GM12878 (cell line): ENCODE results near the gene TMSB10. TPM values are rescaled to one million over a fixed set of nuclear protein-coding genes. Genes with fewer than 3 reads are reported as not detected.

ENCODE experiments used
- polyA plus RNA-seq, 11 experiments: library from polyadenylated mRNA; depleted of rRNA in 4 of 11; unstranded in 6 of 11; stranded (reverse) in 5 of 11; fragments of >200 nt; fragmentation: Nextera tagmentation in 4 of 11; fragmentation: Illumina TruSeq in 1 of 11; extraction: Ambion mirVana in 4 of 11; extraction: Trizol in 1 of 11; gene quantifications; 1 replicate in 1 of 11; 2 replicates in 10 of 11; pipeline versions ENCODE4 v1.2.1 to v1.2.3, GENCODE V29; 2011 to 2016; ENCODE audit warnings: inconsistent platforms in 2 of 11, missing spikeins in 2 of 11, low read depth in 1 of 11
- total RNA-seq, 4 experiments: library from RNA; depleted of rRNA in 3 of 4; stranded (reverse); fragments of >200 nt in 3 of 4; fragmentation: Illumina TruSeq in 1 of 4; extraction: Trizol in 1 of 4; gene quantifications; 2 replicates each; pipeline versions ENCODE4 v1.2.1 to v1.2.3, GENCODE V29; 2013 to 2021

The TMSB10 gene
- total and polyA plus RNA-seq, 10 of the 15 experiments (the other 5 are each of a cell fraction or from before 2014, with no cell fraction given): 1,406 to 4,860 (median 3,381) TPM

Other genes with a start within 250 kb of the TMSB10 start
- gene TRABD2A, start 24.6 kb upstream of the TMSB10 start, total RNA-seq (2014; rRNA removed): 7.6 and 9.8 TPM in 2 replicates
- gene TRABD2A, start 24.6 kb upstream of the TMSB10 start, total RNA-seq (2014; rRNA removed; fragmentation: Illumina TruSeq; extraction: Trizol): 4.7 and 5.1 TPM in 2 replicates
- 5.0 and 5.7 TPM in 2 replicates for gene TRABD2A, start 24.6 kb upstream of the TMSB10 start, total RNA-seq (2021)
- gene TRABD2A, start 24.6 kb upstream of the TMSB10 start, polyA plus RNA-seq (2011; rRNA removed): 1.9 and 2.0 TPM in 2 replicates
- 5.2 and 5.3 TPM in 2 replicates for gene TRABD2A, start 24.6 kb upstream of the TMSB10 start, polyA plus RNA-seq (2014; fragmentation: Illumina TruSeq; extraction: Trizol)
- gene TRABD2A, start 24.6 kb upstream of the TMSB10 start, polyA plus RNA-seq (2014; fragmentation: Nextera tagmentation; extraction: Ambion mirVana): 1 to 10 TPM; 1.4 to 2.3 TPM
- 6.1 and 6.6 TPM in 2 replicates for gene TRABD2A, start 24.6 kb upstream of the TMSB10 start, polyA plus RNA-seq (2014; rRNA removed)
- gene TRABD2A, start 24.6 kb upstream of the TMSB10 start, polyA plus RNA-seq (2016; fragmentation: Nextera tagmentation; extraction: Ambion mirVana): 1 to 10 TPM; 3.0 to 3.1 TPM
- 38.8 and 45.1 TPM in 2 replicates for gene KCMF1, start 65.5 kb downstream of the TMSB10 start, total RNA-seq (2014; rRNA removed)
- gene KCMF1, start 65.5 kb downstream of the TMSB10 start, total RNA-seq (2014; rRNA removed; fragmentation: Illumina TruSeq; extraction: Trizol): 48.2 and 51.8 TPM in 2 replicates
- 77.1 and 82.5 TPM in 2 replicates for gene KCMF1, start 65.5 kb downstream of the TMSB10 start, total RNA-seq (2021)
- gene KCMF1, start 65.5 kb downstream of the TMSB10 start, polyA plus RNA-seq (2011; rRNA removed): 124 and 137 TPM in 2 replicates
- 48.2 and 72.3 TPM in 2 replicates for gene KCMF1, start 65.5 kb downstream of the TMSB10 start, polyA plus RNA-seq (2014; fragmentation: Illumina TruSeq; extraction: Trizol)
- 1 to 10 TPM; 8.4 to 9.8 TPM for gene KCMF1, start 65.5 kb downstream of the TMSB10 start, polyA plus RNA-seq (2014; fragmentation: Nextera tagmentation; extraction: Ambion mirVana)
- 43.1 and 47.1 TPM in 2 replicates for gene KCMF1, start 65.5 kb downstream of the TMSB10 start, polyA plus RNA-seq (2014; rRNA removed)
- gene KCMF1, start 65.5 kb downstream of the TMSB10 start, polyA plus RNA-seq (2016; fragmentation: Nextera tagmentation; extraction: Ambion mirVana): 10 to 100 TPM; 27.2 to 30.6 TPM
- not detected in 2 replicates for gene TCF7L1, start 227.7 kb downstream of the TMSB10 start, total RNA-seq (2014; rRNA removed)
- not detected in 2 replicates for gene TCF7L1, start 227.7 kb downstream of the TMSB10 start, total RNA-seq (2014; rRNA removed; fragmentation: Illumina TruSeq; extraction: Trizol)
- 0.10 TPM in 1 of 2 replicates, not detected in the other for gene TCF7L1, start 227.7 kb downstream of the TMSB10 start, total RNA-seq (2021)
- gene TCF7L1, start 227.7 kb downstream of the TMSB10 start, polyA plus RNA-seq (2011; rRNA removed): not detected in 2 replicates
- gene TCF7L1, start 227.7 kb downstream of the TMSB10 start, polyA plus RNA-seq (2014; fragmentation: Illumina TruSeq; extraction: Trizol): 0.03 and 0.05 TPM in 2 replicates
- gene TCF7L1, start 227.7 kb downstream of the TMSB10 start, polyA plus RNA-seq (2014; fragmentation: Nextera tagmentation; extraction: Ambion mirVana): not detected
- not detected in 2 replicates for gene TCF7L1, start 227.7 kb downstream of the TMSB10 start, polyA plus RNA-seq (2014; rRNA removed)
- gene TCF7L1, start 227.7 kb downstream of the TMSB10 start, polyA plus RNA-seq (2016; fragmentation: Nextera tagmentation; extraction: Ambion mirVana): under 1 TPM in 1 of 2 experiments, not detected in 1; 0.11 TPM